CD14-positive monocyte (primary cell): ENCODE results near the gene WFDC8. TPM values are rescaled to one million over a fixed set of nuclear protein-coding genes. Genes with fewer than 3 reads are reported as not detected.

Experiments used
- DNase-seq, 3 donors: peaks; one replicate each; pipeline ENCODE4 v3.0.0-alpha.2; 2011 to 2022
- H2AFZ ChIP-seq: 2 replicates; pipeline ENCODE4 v1.6.0; 2012; ENCODE audit warnings: mild to moderate bottlenecking, low read depth, low read length, inconsistent platforms; ENCODE audit not compliant: insufficient read depth, poor library complexity, severe bottlenecking
- H3K27ac ChIP-seq, 2 donors: 1 replicate in 1 of 2; 2 replicates in 1 of 2; pipeline ENCODE4 v1.5.1; 2012 to 2013; ENCODE audit warnings: low read length in 2 of 2, control low read depth in 1 of 2, inconsistent platforms in 1 of 2, low read depth in 1 of 2, mild to moderate bottlenecking in 1 of 2
- H3K27me3 ChIP-seq, 2 donors: one replicate each; pipeline versions ENCODE4 v1.6.0 to v1.6.1; 2011 to 2013; ENCODE audit warnings: low read length in 2 of 2; ENCODE audit not compliant: control insufficient read depth in 2 of 2, insufficient read depth in 2 of 2
- H3K36me3 ChIP-seq, 2 donors: replicated peaks in 1 of 2; 1 replicate in 1 of 2; 2 replicates in 1 of 2; pipeline versions ENCODE4 v1.5.1 to v1.6.1; 2012 to 2013; ENCODE audit warnings: low read length in 2 of 2, control low read depth in 1 of 2, inconsistent platforms in 1 of 2, mild to moderate bottlenecking in 1 of 2; ENCODE audit not compliant: insufficient read depth in 2 of 2, control insufficient read depth in 1 of 2
- H3K4me1 ChIP-seq, 2 donors: 1 replicate in 1 of 2; 2 replicates in 1 of 2; pipeline versions ENCODE4 v1.5.1 to v1.6.1; 2012 to 2013; ENCODE audit warnings: low read length in 2 of 2, control low read depth in 1 of 2, inconsistent platforms in 1 of 2, mild to moderate bottlenecking in 1 of 2, moderate library complexity in 1 of 2; ENCODE audit not compliant: insufficient read depth in 2 of 2, control insufficient read depth in 1 of 2
- H3K4me2 ChIP-seq: replicated peaks from 2 replicates; pipeline ENCODE3; 2012; ENCODE audit warnings: low read length, moderate library complexity, mild to moderate bottlenecking; ENCODE audit not compliant: poor library complexity, severe bottlenecking; ENCODE audit errors: extremely low read depth
- H3K4me3 ChIP-seq, 3 experiments: fragments of 200-600 bp in 1 of 3; sonication (generic) in 1 of 3; replicated peaks in 1 of 3; 1 replicate in 2 of 3; 2 replicates in 1 of 3; pipeline ENCODE4 v1.5.1; 2011 to 2013; ENCODE audit warnings: low read length in 3 of 3, mild to moderate bottlenecking in 3 of 3, control low read depth in 2 of 3, low read depth in 2 of 3, inconsistent platforms in 1 of 3, moderate library complexity in 1 of 3
- H3K79me2 ChIP-seq: 2 replicates; pipeline ENCODE4 v1.6.0; 2012; ENCODE audit warnings: mild to moderate bottlenecking, control low read depth, inconsistent platforms, low read length, moderate library complexity; ENCODE audit not compliant: insufficient read depth
- H3K9ac ChIP-seq: 2 replicates; pipeline ENCODE4 v1.6.0; 2017; ENCODE audit warnings: low read length, mild to moderate bottlenecking; ENCODE audit not compliant: insufficient read depth, poor library complexity, severe bottlenecking
- H3K9me3 ChIP-seq, 2 donors: replicated peaks in 1 of 2; 1 replicate in 1 of 2; 2 replicates in 1 of 2; pipeline versions ENCODE4 v1.5.1 to v1.6.1; 2012 to 2013; ENCODE audit warnings: low read length in 2 of 2, control low read depth in 1 of 2; ENCODE audit not compliant: control insufficient read depth in 1 of 2, insufficient read depth in 1 of 2
- H4K20me1 ChIP-seq: 2 replicates; pipeline ENCODE4 v1.6.0; 2012; ENCODE audit warnings: mild to moderate bottlenecking, low read length, control low read depth, moderate library complexity; ENCODE audit not compliant: insufficient read depth
- H3K27ac Mint-ChIP-seq, 7 donors: one replicate each; pipeline ENCODE4 v1.8.0; 2020; ENCODE audit warnings: mild to moderate bottlenecking in 7 of 7, mixed read lengths in 7 of 7, moderate library complexity in 6 of 7, inconsistent platforms in 2 of 7
- H3K27me3 Mint-ChIP-seq, 3 donors: one replicate each; pipeline ENCODE4 v1.8.0; 2021 to 2022; ENCODE audit warnings: low read depth in 3 of 3, mild to moderate bottlenecking in 3 of 3, mixed read lengths in 3 of 3, moderate library complexity in 3 of 3, inconsistent platforms in 1 of 3
- H3K36me3 Mint-ChIP-seq, 2 donors: one replicate each; pipeline ENCODE4 v1.8.0; 2020; ENCODE audit warnings: mixed read lengths in 2 of 2, inconsistent platforms in 1 of 2, mild to moderate bottlenecking in 1 of 2
- H3K4me1 Mint-ChIP-seq: one replicate; pipeline ENCODE4 v1.8.0; 2020; ENCODE audit warnings: mild to moderate bottlenecking, mixed read lengths
- H3K4me3 Mint-ChIP-seq, 2 donors: one replicate each; pipeline ENCODE4 v1.8.0; 2020; ENCODE audit warnings: mild to moderate bottlenecking in 2 of 2, mixed read lengths in 2 of 2, moderate library complexity in 1 of 2
- H3K9me3 Mint-ChIP-seq, 7 donors: one replicate each; pipeline ENCODE4 v1.8.0; 2020 to 2022; ENCODE audit warnings: mixed read lengths in 7 of 7, mild to moderate bottlenecking in 6 of 7, moderate library complexity in 6 of 7, inconsistent platforms in 2 of 7
- CTCF ChIP-seq: fragments of 200-600 bp; IDR thresholded peaks from one replicate; pipeline ENCODE4 v1.8.0; 2022; ENCODE audit warnings: antibody characterized with exemption, mild to moderate bottlenecking
- WGBS: methylation state at CpG from one replicate; pipeline ENCODE4 v1.1.5; 2013; ENCODE audit warnings: missing lambda C conversion rate; ENCODE audit not compliant: insufficient coverage; 5-methylcytosine and 5-hydroxymethylcytosine counted together
- intact Hi-C, 2 donors: fragments of 100-400 bp; cut with micrococcal nuclease; formaldehyde crosslinking; loops; one replicate each; pipeline versions ENCODE4 v1.15.0 to v1.15.1; 2023
- polyA plus RNA-seq, 3 donors: library from polyadenylated mRNA; depleted of rRNA in 1 of 3; unstranded in 2 of 3; stranded (reverse) in 1 of 3; fragments of 300-500 nt in 2 of 3; fragments of >200 nt in 1 of 3; fragmentation: Illumina TruSeq in 2 of 3; gene quantifications; 1 replicate in 2 of 3; 2 replicates in 1 of 3; pipeline ENCODE4 v1.2.3, GENCODE V29; 2012 to 2021

The WFDC8 gene
- polyA plus RNA-seq, 3 donors, result not detected

DNA sequence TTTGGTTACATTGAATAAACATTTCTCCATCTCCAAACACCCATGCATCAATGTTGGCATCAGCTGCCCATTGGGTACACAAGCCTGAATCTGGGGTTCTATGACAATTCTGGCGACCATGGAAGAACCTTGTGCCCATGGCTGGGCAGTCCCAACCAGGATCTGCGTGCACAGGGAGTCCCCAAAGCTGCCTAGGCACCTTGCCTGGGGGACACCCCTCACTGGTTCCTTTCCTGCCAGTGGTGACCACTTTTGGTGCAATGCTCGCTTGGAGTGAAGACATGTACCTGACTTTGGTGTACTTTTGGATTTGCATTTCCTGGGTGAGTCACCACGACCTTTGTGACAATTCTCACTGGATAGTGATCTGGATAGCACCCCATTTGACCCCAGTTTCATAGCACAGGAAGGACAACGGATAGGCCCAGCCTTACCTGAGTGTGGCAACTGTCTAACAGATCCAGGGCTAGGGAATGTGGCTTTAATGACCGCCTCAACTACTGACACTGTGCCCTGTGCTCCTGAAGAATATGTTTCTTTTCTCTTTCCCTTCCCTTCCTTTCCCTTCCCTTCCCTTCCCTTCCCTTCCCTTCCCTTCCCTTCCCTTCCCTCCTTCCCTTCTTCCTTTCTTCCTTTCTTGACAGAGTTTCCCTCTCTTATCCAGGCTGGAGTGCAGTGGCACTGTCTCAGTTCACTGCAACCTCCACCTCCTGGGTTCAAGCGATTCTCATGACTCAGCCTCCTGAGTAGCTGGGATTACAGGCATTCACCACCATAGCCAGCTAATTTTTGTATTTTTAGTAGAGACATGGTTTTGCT lies 70.8 kb downstream of the WFDC8 start:
- DNase-seq, result no peak
- Mint-ChIP-seq H3K27me3 (peaks cover 7 to 23% (median 17%) of the 10 kb centered on the region in 3 donors), H3K27ac (peak overlapping the region in 1 of 7 donors; percentile 46), H3K4me1 (no peaks in the 10 kb centered on the region), H3K9me3 (peaks cover 0 to 2% (median 0%) of the 10 kb centered on the region in 7 donors), H3K36me3 (no peaks in the 10 kb centered on the region), H3K4me3 (no peak overlapping the region)
- TF ChIP-seq CTCF, result no peak
- H3K27ac ChIP-seq, result no peak overlapping the region
- no peaks in the 10 kb centered on the region for H3K36me3 ChIP-seq
- no peak overlapping the region for H3K4me3 ChIP-seq
- no peak overlapping the region for H3K4me2 ChIP-seq
- 84% methylated on average over 7 of the region's 7 CpGs for WGBS
- H2AFZ ChIP-seq, result no peak overlapping the region
- no peaks in the 10 kb centered on the region for H3K9me3 ChIP-seq
- no peaks in the 10 kb centered on the region for H3K4me1 ChIP-seq
- intact Hi-C loops, result no loop called here
- peaks cover 5 to 6% of the 10 kb centered on the region in 2 donors for H3K27me3 ChIP-seq
- no peaks in the 10 kb centered on the region for H4K20me1 ChIP-seq
- no peak overlapping the region for H3K9ac ChIP-seq
- no peaks in the 10 kb centered on the region for H3K79me2 ChIP-seq

- Mint-ChIP-seq H3K27ac (no peak overlapping the region), H3K27me3 (peaks cover 7 to 24% (median 22%) of the 10 kb centered on the region in 3 donors), H3K9me3 (peaks cover 0 to 1% (median 0%) of the 10 kb centered on the region in 7 donors), H3K4me1 (no peaks in the 10 kb centered on the region), H3K4me3 (no peak overlapping the region), H3K36me3 (no peaks in the 10 kb centered on the region)
- Histone ChIP-seq H3K79me2 (no peaks in the 10 kb centered on the region), H3K9me3 (no peaks in the 10 kb centered on the region), H4K20me1 (no peaks in the 10 kb centered on the region), H3K27me3 (peaks cover 5 to 9% of the 10 kb centered on the region in 2 donors), H3K36me3 (no peaks in the 10 kb centered on the region), H3K4me2 (no peak overlapping the region), H2AFZ (no peak overlapping the region), H3K4me1 (no peaks in the 10 kb centered on the region), H3K9ac (no peak overlapping the region), H3K27ac (no peak overlapping the region), H3K4me3 (no peak overlapping the region)
- intact Hi-C loops, result no loop called here
- 86% methylated on average over 2 of the region's 5 CpGs for WGBS
- no peak for TF ChIP-seq CTCF
- DNase-seq, result peak in 1 of 3 donors; percentile 47
Observed at GRCh38 chr20:45507011-45507820, 71.9 kb downstream of the WFDC8 start.
